Right cardiac atrium (tissue), 5 donors: ENCODE measurements around the gene C1QB. TPM values are rescaled to one million over a fixed set of nuclear protein-coding genes. Genes with fewer than 3 reads are reported as not detected.

Experiments used
- ATAC-seq, 2 donors: fragments of 200-7000 bp; cut with Tn5 transposase; one replicate each; pipeline versions ENCODE4 v1.8.0 to v1.9.1; 2020; ENCODE audit warnings: moderate library complexity in 2 of 2, mild to moderate bottlenecking in 1 of 2
- DNase-seq, 3 donors: peaks; one replicate each; pipeline ENCODE4 v3.0.0-alpha.2; 2020
- H3K27ac ChIP-seq: one replicate; pipeline ENCODE4 v1.5.1; 2013; ENCODE audit warnings: mild to moderate bottlenecking, low read length, control low read depth, moderate library complexity
- H3K27me3 ChIP-seq: one replicate; pipeline ENCODE4 v1.6.1; 2013; ENCODE audit not compliant: control insufficient read depth, insufficient read depth
- H3K4me1 ChIP-seq: one replicate; pipeline ENCODE4 v1.6.1; 2013; ENCODE audit warnings: low read length; ENCODE audit not compliant: control insufficient read depth, insufficient read depth
- H3K4me3 ChIP-seq: one replicate; pipeline ENCODE4 v1.5.1; 2013; ENCODE audit warnings: low read length, control low read depth
- H3K9me3 ChIP-seq: one replicate; pipeline ENCODE4 v1.6.1; 2013; ENCODE audit warnings: low read length; ENCODE audit not compliant: control insufficient read depth
- WGBS: extraction: QIAGEN DNeasy Blood & Tissue Kit; methylation state at CpG from one replicate; pipeline ENCODE4 v1.1.7; 2013; 5-methylcytosine and 5-hydroxymethylcytosine counted together
- intact Hi-C, 4 donors: fragments of 100-400 bp; cut with DNase I; formaldehyde crosslinking; loops; one replicate each; pipeline versions ENCODE4 v1.11.0 to v1.14.0; 2022 to 2023
- polyA plus RNA-seq: library from polyadenylated mRNA; stranded (reverse); fragments of 200-250 nt; gene quantifications from one replicate; pipeline ENCODE4 v1.2.3, GENCODE V29; 2013
- total RNA-seq, 4 donors: library from RNA; stranded (reverse); fragmentation: NEBNext Ultra II Directional; extraction: Animal tissue kit (Norgen Biotek cat#: 25700); gene quantifications; one replicate each; pipeline ENCODE4 v1.2.1, GENCODE V29; 2021
- donor health status: healthy with polysubstance abuse.
- donor health status: DM: no; HTN: yes; CAD: no.
- donor health status: DM: no; HTN: no; CAD: no.
- donor health status: DM: no; HTN: yes; CAD: no; lungs with severe emphysema.
- donor health status: DM: yes; HTN: yes; CAD: no.

Gene C1QB
- total and polyA plus RNA-seq, 5 donors, result 53.5 to 244 (median 134) TPM

DNA sequence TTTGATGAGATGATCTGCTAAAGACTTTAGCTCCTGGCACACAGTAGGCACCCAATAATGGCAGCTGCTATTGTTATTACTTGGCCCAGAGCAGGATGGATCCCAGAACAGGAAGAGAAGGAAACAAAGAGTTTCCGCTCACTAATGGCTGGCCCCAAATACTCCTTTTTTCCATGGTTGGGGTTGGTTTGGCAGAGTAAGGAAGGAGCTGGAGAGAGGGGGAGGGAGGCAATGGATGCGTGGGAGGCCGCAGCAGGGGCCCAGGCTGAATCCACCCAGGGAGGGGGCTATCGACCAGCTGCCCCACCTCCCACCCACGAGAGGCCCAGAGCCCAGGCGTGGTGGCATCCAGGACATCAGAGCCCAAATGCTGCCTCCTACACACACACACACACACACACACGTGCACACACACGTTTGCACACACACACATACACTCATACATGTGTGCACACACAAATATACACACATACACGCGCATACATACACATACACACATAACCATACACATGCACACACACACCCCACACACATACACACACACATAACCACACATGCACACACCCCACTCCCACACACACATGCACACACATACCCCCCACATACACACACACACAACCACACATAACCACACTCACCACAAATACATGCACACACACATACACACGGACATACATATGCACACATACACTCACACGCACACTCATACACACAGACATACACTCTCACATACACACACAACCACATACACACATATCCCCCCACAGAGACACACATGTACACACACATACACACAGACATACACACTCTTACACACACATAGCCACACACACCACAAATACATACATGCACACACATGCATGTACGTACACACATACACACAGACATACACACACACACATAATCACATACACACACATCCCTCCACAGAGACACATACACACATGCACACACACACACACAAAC lies 25.2 kb downstream of the C1QB start:
- H3K27me3 ChIP-seq, result no peaks in the 10 kb centered on the region
- DNase-seq (no peak), ATAC-seq (no peak)
- no peak overlapping the region for H3K4me3 ChIP-seq
- intact Hi-C loops, result loop anchor here in 1 of 4 donors (10.0 kb wide), 1 partner anchor 257 kb away; no protein-coding TSS in a partner anchor
- no peak overlapping the region for H3K27ac ChIP-seq
- H3K9me3 ChIP-seq, result no peaks in the 10 kb centered on the region
- WGBS, result 74% methylated on average over 13 of the region's 13 CpGs
- H3K4me1 ChIP-seq, result no peaks in the 10 kb centered on the region

DNA sequence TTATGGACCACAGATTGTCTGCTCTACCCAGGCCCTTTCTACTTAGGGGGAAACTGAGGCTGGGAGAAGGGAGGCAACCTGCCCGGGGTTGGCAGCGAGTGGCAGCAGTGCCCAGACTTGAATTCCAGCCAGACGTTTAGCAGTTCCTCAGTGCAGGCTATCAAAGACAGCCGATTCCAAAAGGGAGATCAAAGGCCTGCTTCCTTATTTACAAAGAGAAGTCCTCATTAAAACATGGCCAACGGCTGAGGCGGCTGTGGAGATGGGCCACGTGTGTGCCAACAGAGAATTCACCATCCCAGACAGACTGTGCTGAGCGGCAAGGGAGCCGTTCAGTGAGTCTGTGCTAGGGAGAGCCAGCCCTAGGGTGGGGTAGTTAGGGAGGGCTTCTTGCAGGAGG lies 27.7 kb downstream of the C1QB start:
- 68% methylated on average over 9 of the region's 9 CpGs for WGBS
- no peaks in the 10 kb centered on the region for H3K27me3 ChIP-seq
- no peak overlapping the region for H3K4me3 ChIP-seq

DNA sequence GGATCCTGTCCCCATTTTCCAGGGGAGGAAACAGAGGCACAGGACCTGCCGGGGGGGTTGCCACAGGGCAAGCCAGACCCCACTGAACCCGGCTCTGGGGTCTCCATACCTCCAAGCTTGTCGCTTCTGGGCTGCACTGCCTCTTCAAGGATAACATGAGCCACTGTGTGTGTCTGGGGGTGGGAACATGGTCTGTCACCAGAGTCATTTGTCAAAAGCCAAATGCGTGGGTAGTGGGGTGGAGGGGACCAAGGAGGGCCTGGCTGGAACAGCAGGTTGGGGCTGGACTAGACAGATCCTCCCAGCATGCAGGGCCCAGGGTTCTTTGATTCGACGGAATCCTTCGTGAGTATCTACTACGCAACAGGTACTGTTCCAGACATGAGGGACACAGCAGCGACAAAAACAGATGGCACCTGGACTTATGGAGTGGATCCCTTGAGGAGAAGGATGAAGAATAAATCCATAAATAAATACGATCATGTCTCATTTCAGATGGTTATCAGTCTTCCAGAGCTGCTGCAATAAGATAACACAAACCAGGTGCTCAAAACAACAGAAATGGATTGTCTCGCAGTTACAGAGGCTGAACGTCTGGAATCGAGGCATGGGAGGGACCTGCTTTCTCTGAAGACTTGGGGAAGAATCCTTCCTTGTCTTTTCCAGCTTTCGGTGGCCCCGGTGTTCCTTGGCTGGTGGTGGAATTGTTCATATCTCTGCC lies 28.7 kb downstream of the C1QB start:
- DNase-seq, result no peak
- 79% methylated on average over 15 of the region's 15 CpGs for WGBS
- H3K4me1 ChIP-seq, result no peaks in the 10 kb centered on the region
- no peaks in the 10 kb centered on the region for H3K9me3 ChIP-seq
- ATAC-seq, result no peak
- intact Hi-C loops, result no loop called here
- no peak overlapping the region for H3K27ac ChIP-seq
- no peaks in the 10 kb centered on the region for H3K27me3 ChIP-seq
- no peak overlapping the region for H3K4me3 ChIP-seq

More for the DNA sequence above, 27.7 kb downstream of the C1QB start:
- DNase-seq (no peak), ATAC-seq (no peak)
- Histone ChIP-seq H3K9me3 (no peaks in the 10 kb centered on the region), H3K4me1 (no peaks in the 10 kb centered on the region), H3K27ac (no peak overlapping the region)
- intact Hi-C loops, result no loop called here

DNA sequence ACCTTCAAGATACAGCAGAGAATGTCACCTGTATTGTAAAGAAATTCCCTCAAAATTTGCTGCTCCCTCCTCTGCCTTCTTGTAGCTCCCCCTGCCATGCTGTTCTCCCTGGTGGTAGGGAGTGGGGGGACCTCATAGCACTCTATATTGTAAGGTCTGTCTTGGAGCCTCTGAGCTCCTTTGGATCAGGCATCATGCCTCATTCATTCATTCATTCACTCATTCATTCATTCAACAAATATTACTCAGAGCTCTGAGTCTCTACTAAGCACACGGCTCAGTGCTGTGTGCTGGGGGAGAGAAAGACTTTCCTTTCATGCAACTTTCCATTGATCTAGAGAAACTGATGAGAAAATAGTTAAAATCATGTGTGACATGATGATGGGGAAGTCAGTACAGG lies 30.5 kb downstream of the C1QB start:
- intact Hi-C loops, result no loop called here
- H3K4me1 ChIP-seq, result no peaks in the 10 kb centered on the region
- no peak overlapping the region for H3K27ac ChIP-seq
- no peaks in the 10 kb centered on the region for H3K9me3 ChIP-seq
- no peak for DNase-seq
- 84% methylated on average over 1 of the region's 1 CpG for WGBS
- no peaks in the 10 kb centered on the region for H3K27me3 ChIP-seq
- no peak for ATAC-seq
- no peak overlapping the region for H3K4me3 ChIP-seq

DNA sequence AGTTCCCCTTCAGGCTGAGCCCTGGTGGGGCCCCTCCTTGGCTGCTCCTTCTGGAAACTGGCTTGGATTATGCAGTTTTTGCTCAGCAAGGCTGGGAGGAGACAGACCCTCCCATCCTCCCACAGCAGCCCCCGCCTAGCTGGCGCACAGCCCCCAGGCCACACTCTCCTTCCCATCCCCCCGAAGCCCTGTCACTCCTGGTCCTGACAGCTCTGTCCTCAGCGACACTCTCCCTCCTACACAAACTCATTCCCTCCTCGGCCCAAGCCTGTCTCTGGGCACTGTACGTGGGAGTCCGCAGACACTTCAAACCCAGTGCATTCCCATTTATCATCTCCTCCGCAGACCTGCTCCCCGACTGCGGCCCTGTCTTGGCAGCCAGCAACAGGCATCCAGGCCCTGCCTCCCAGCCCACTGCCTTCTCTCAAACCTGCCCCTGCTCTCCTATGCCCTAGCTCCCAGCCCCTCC lies 32.6 kb downstream of the C1QB start:
- DNase-seq (no peak), ATAC-seq (no peak)
- Histone ChIP-seq H3K27ac (no peak overlapping the region), H3K27me3 (no peaks in the 10 kb centered on the region), H3K4me1 (no peaks in the 10 kb centered on the region), H3K4me3 (no peak overlapping the region), H3K9me3 (no peaks in the 10 kb centered on the region)
- intact Hi-C loops, result no loop called here
- 28% methylated on average over 10 of the region's 10 CpGs for WGBS

DNA sequence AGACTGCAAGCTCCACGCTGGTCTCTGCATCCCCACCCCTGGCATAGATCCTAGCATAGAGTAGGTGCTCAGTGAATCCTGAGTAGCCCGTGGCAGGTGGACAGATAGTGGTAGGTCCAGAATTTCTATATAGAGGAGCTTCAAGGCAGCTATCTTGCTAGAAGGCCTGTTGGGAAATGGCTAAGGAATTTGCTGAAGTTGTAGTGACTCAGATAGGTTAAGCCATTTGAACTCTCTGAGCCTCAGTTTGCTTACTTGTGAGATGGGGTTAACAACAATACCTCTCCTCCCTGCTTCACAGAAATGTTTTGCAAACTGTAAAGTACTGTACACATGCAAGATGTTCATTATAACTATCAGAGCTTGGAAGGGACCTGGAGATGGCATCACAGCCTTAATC lies 34.2 kb downstream of the C1QB start:
- no peaks in the 10 kb centered on the region for H3K27me3 ChIP-seq
- WGBS, result 79% methylated on average over 2 of the region's 2 CpGs
- no peak for ATAC-seq

DNA sequence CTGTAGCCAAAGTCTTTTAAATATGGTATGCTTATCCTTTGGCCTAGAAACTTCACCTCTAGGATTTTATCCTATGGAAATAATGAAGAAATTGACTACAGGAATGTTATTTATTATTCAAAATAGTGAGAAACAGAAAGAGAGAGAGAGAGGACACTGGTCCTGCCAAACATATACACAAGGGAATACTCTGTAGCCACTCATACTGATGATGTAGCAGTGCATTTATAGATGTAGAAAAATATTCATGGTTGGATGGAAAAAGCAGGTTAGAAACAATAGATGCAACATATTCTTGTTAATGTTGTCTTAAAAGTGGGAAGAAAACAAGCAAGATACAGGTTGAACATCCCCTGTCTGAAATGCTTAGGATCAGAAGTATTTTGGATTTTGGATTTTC lies 35.4 kb downstream of the C1QB start:
- no peaks in the 10 kb centered on the region for H3K27me3 ChIP-seq
- ATAC-seq (no peak), DNase-seq (no peak)
- H3K27ac ChIP-seq, result no peak overlapping the region
- intact Hi-C loops, result no loop called here
- H3K4me3 ChIP-seq, result no peak overlapping the region
- no peaks in the 10 kb centered on the region for H3K4me1 ChIP-seq
- no peaks in the 10 kb centered on the region for H3K9me3 ChIP-seq

More for the DNA sequence above, 34.2 kb downstream of the C1QB start:
- intact Hi-C loops, result no loop called here
- Histone ChIP-seq H3K4me1 (no peaks in the 10 kb centered on the region), H3K27ac (no peak overlapping the region), H3K4me3 (no peak overlapping the region), H3K9me3 (no peaks in the 10 kb centered on the region)
- no peak for DNase-seq

DNA sequence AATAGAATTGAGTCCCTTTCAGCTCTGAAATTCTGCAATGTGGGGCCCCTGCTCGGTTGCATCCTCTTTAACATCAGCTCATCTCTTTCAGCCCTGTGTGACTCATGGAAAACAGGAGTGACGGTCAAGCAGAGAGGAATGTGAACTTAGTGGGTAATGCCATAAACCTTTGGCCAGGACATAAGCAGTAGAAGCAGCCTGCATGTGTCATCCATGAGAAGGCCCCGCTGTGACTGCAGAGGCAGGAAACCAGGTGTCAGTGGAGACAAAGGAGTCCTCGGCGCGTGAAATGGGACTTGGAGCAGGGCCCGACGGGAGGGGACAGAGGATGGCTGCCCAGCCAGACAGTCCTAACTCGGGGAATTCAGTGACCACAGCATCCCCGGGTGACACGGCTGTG lies 36.5 kb downstream of the C1QB start:
- ATAC-seq, result no peak
- no peak for DNase-seq
- Histone ChIP-seq H3K4me1 (no peaks in the 10 kb centered on the region), H3K27me3 (no peaks in the 10 kb centered on the region), H3K4me3 (no peak overlapping the region), H3K9me3 (no peaks in the 10 kb centered on the region), H3K27ac (no peak overlapping the region)
- 59% methylated on average over 11 of the region's 11 CpGs for WGBS
- intact Hi-C loops, result no loop called here

DNA sequence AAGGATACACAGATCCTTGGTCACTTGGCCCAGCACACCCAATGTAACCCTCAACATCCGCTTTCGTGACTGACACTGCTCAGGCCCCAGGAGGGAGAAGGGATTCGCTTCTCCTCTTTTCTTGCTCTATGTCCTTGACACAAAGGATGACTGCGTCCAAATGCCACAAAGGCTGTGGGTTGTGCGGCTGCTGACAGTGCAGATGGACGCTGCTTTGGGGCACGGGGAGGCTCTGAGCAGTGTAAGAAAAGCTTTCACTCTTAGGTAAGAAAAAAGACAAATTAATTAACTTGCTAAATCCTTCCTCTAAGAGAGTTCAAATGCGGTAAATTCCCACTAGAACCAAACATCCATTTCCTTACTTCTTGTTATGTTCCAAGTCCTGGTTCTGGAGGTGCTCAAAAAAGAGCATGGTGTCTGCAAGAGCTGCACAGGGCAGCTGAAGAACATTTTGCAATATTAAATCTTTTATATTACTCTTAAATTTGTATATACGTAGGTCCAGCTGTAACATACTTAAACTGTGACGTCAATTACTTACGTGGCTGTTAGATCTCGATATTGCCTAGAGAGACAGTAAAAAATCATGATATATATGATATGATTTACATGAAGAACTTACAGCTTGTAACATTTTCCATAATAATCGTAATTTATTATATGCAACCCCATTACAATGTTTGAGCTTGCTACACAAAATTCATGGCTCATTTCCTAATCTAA lies 38.2 kb downstream of the C1QB start:
- 74% methylated on average over 13 of the region's 13 CpGs for WGBS
- ATAC-seq, result no peak
- Histone ChIP-seq H3K4me1 (no peaks in the 10 kb centered on the region), H3K4me3 (no peak overlapping the region), H3K27me3 (no peaks in the 10 kb centered on the region), H3K27ac (no peak overlapping the region), H3K9me3 (no peaks in the 10 kb centered on the region)
- intact Hi-C loops, result no loop called here
- DNase-seq, result no peak

DNA sequence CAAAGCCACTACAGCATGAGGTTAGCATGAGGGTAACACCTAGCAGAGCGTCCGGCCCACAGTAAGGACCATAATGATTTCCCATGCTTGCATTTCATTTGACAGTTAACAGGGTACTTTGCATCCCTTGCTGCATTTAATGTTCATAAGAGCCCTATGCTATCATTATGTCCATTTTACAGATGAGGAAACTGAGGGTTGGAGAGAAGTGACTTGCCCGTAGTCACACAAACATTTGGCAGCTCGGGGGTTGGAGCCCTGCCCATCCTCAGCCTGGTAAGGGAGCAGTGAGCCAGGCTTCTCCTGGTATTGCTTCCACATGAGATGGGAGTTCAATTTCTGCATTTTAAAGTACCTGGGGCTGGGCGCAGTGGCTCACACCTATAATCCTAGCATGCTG lies 41.1 kb downstream of the C1QB start:
- Histone ChIP-seq H3K9me3 (no peaks in the 10 kb centered on the region), H3K4me1 (no peaks in the 10 kb centered on the region), H3K27me3 (no peaks in the 10 kb centered on the region), H3K27ac (no peak overlapping the region), H3K4me3 (no peak overlapping the region)
- intact Hi-C loops, result no loop called here
- ATAC-seq (no peak), DNase-seq (no peak)
- 89% methylated on average over 5 of the region's 5 CpGs for whole genome bisulfite sequencing

DNA sequence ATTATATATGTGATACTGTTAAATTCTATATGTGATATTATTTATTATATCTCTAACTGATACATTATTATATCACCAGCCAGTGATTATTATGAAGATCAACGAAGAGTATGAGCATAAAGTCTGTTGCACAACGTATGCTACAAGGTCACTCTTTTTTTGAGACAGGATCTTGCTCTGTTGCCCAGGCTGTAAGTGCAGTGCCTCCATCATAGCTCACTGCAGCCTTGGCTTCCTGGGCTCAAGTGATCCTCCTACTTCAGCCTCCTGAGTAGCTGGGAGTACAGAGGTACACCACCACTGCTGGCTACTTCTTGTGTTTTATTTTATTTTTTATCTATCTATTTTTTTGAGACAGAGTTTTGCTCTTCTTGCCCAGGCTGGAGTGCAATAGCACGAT lies 43.6 kb downstream of the C1QB start:
- WGBS, result 82% methylated on average over 3 of the region's 3 CpGs

More for the DNA sequence above, 43.6 kb downstream of the C1QB start:
- Histone ChIP-seq H3K27ac (no peak overlapping the region), H3K9me3 (no peaks in the 10 kb centered on the region), H3K27me3 (no peaks in the 10 kb centered on the region), H3K4me1 (no peaks in the 10 kb centered on the region), H3K4me3 (no peak overlapping the region)
- intact Hi-C loops, result no loop called here
- DNase-seq (no peak), ATAC-seq (no peak)
